ENCODE data around the gene OR9A2. TPM values are rescaled to one million over a fixed set of nuclear protein-coding genes. Genes with fewer than 3 reads are reported as not detected.

The OR9A2 gene, protein sequence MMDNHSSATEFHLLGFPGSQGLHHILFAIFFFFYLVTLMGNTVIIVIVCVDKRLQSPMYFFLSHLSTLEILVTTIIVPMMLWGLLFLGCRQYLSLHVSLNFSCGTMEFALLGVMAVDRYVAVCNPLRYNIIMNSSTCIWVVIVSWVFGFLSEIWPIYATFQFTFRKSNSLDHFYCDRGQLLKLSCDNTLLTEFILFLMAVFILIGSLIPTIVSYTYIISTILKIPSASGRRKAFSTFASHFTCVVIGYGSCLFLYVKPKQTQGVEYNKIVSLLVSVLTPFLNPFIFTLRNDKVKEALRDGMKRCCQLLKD
- total RNA-seq (2014; rRNA removed; shearing (Covaris generic); ENCODE audit: low replicate concordance), result not detected in 2 replicates

DNA sequence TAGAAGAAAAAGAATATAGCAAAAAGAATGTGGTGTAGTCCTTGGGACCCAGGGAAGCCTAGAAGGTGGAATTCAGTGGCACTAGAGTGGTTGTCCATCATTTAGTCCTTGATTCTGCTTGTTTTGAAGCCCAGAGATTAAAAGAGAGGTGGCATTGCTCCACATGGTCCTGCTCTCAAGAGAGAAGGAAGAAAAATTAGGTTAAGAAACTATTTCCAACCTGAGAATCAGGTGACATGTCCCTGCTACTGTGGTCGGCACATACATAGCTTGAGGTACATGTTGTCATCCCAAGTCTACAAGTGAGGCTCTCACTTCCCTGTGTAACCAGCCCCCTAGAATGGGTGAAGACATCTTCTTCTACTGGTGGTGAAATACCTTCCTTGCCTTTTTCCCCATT, at the start of gene OR9A2:
TSS of gene OR9A2 (minus strand) at position 101 of the 400 bp plus-strand sequence. CDS start at position 101, 0 bp downstream.
- no peak for DNase-seq
- no peaks in the 10 kb centered on the region for H3K36me3 ChIP-seq (ENCODE audit: insufficient read depth, low read length)
- no peak within 1 kb of the TSS for H3K9ac ChIP-seq (ENCODE audit: low read length)
- no peak within 1 kb of the TSS; the same call in 1 of the 2 replicates for H2AFZ ChIP-seq (ENCODE audit: low read length)
- no peaks in the 10 kb centered on the region for H3K4me1 ChIP-seq (ENCODE audit: low read length)
- no peak within 1 kb of the TSS for H3K4me2 ChIP-seq (ENCODE audit: low read depth, low read length, poor library complexity, severe bottlenecking)
- H3K9me2 ChIP-seq (replicated peaks; ENCODE audit: insufficient read depth, low read length), result no peaks in the 10 kb centered on the region
- H4K20me1 ChIP-seq (ENCODE audit: insufficient read depth, low read depth, low read length), result no peaks in the 10 kb centered on the region
- no peaks in the 10 kb centered on the region for H3K9me3 ChIP-seq (ENCODE audit: low read length)
- no peaks in the 10 kb centered on the region for H3K79me2 ChIP-seq (ENCODE audit: low read length)
- no peak within 1 kb of the TSS for H3K4me3 ChIP-seq (ENCODE audit: low read length)
- H3K27ac ChIP-seq (ENCODE audit: low read length), result no peak within 1 kb of the TSS
- no peaks in the 10 kb centered on the region for H3K27me3 ChIP-seq (ENCODE audit: low read length)

DNA sequence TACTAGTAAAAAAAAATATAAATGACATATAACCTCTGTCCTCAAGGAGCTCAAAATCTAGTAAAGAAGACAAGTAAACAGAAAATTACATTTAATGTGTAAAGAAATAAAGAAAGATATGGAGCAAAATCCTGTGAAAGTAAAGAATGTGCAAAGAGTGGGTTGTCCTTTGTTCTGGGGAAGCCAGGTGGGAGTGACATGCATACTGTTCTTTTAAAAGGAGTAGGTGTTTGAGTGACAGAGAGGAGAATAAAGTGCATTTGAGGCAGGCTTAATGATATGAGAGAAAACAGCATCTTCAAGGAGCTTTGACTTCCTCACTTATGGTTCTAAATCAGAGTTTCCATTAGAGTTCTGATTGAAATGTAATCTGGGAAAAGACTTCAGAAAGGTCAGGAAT, 47.2 kb upstream of the OR9A2 start:
- Histone ChIP-seq H3K36me3 (ENCODE audit: insufficient read depth, low read length) (peaks cover 2% of the 10 kb centered on the region; the same call in 1 of the 2 replicates), H4K20me1 (ENCODE audit: insufficient read depth, low read depth, low read length) (no peaks in the 10 kb centered on the region), H3K79me2 (ENCODE audit: low read length) (no peaks in the 10 kb centered on the region), H3K4me1 (ENCODE audit: low read length) (peaks cover 4% of the 10 kb centered on the region; the same call in 1 of the 2 replicates), H3K27ac (ENCODE audit: low read length) (no peak overlapping the region), H3K9me3 (ENCODE audit: low read length) (peaks cover 8% of the 10 kb centered on the region; the same call in 1 of the 2 replicates), H3K27me3 (ENCODE audit: low read length) (no peaks in the 10 kb centered on the region), H3K4me2 (ENCODE audit: low read depth, low read length, poor library complexity, severe bottlenecking) (no peak overlapping the region), H3K9me2 (replicated peaks; ENCODE audit: insufficient read depth, low read length) (no peaks in the 10 kb centered on the region), H3K9ac (ENCODE audit: low read length) (no peak overlapping the region), H2AFZ (ENCODE audit: low read length) (no peak overlapping the region), H3K4me3 (ENCODE audit: low read length) (no peak overlapping the region)
- DNase-seq, result no peak

DNA sequence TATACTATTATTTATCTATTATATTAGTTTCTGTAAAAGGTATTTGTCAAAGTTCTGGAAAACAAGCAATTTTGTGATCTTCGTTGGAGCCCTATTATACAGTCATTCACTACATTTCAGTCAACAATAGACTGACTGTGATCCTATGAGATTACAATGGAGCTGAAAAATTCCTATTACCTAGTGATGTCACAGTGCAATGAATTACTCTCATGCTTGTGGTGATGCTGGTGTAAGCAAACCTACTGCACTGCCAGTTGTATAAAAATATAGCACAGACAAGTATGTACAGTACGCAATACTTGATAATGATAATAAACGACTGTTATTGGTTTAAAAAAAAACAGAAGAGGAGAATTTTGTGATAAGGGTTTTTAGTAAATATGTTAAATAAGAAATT, 46.6 kb upstream of the OR9A2 start:
- Histone ChIP-seq H3K9ac (ENCODE audit: low read length) (no peak overlapping the region), H3K9me3 (ENCODE audit: low read length) (peaks cover 5% of the 10 kb centered on the region; the same call in 1 of the 2 replicates), H4K20me1 (ENCODE audit: insufficient read depth, low read depth, low read length) (no peaks in the 10 kb centered on the region), H3K27me3 (ENCODE audit: low read length) (no peaks in the 10 kb centered on the region), H3K9me2 (replicated peaks; ENCODE audit: insufficient read depth, low read length) (no peaks in the 10 kb centered on the region), H3K4me3 (ENCODE audit: low read length) (no peak overlapping the region), H3K4me1 (ENCODE audit: low read length) (peaks cover 3% of the 10 kb centered on the region; the same call in 1 of the 2 replicates), H3K79me2 (ENCODE audit: low read length) (no peaks in the 10 kb centered on the region), H3K27ac (ENCODE audit: low read length) (no peak overlapping the region), H2AFZ (ENCODE audit: low read length) (no peak overlapping the region), H3K36me3 (ENCODE audit: insufficient read depth, low read length) (no peaks in the 10 kb centered on the region), H3K4me2 (ENCODE audit: low read depth, low read length, poor library complexity, severe bottlenecking) (no peak overlapping the region)
- no peak for DNase-seq

DNA sequence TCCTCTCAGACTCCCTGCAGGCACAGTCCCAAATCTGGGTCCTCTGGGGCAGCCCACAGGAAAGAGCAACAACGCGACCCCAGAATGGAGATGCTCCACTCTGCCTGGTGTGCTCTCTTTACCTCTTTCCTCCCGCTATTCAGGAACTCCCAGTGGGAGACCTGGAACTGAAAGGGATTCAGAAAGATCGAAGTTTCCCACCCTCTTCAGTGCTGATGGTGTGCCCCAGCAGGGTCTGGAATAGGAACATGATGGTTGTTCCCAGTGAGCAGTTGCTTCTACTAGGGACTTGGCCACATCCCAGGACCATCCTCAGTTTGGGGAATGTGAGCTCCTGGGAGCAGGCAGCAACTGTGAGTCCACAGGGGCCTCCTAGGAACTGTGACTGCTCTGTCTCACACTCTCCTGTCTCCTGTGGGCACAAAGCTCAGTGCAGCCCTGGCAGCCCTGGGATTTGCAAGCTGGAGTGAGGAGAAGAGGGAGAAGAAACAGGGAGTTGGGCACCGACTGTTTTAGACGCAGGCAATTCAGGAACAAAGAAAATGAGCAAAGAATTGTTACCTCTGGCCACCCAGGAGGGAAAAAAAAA, 43.1 kb upstream of the OR9A2 start:
- Histone ChIP-seq H3K9me3 (ENCODE audit: low read length) (no peaks in the 10 kb centered on the region), H3K4me1 (ENCODE audit: low read length) (peaks cover 6% of the 10 kb centered on the region), H3K27me3 (ENCODE audit: low read length) (no peaks in the 10 kb centered on the region), H4K20me1 (ENCODE audit: insufficient read depth, low read depth, low read length) (no peaks in the 10 kb centered on the region), H3K27ac (ENCODE audit: low read length) (no peak overlapping the region), H3K9ac (ENCODE audit: low read length) (no peak overlapping the region), H3K79me2 (ENCODE audit: low read length) (no peaks in the 10 kb centered on the region), H3K4me2 (ENCODE audit: low read depth, low read length, poor library complexity, severe bottlenecking) (no peak overlapping the region), H3K9me2 (replicated peaks; ENCODE audit: insufficient read depth, low read length) (no peaks in the 10 kb centered on the region), H2AFZ (ENCODE audit: low read length) (no peak overlapping the region), H3K36me3 (ENCODE audit: insufficient read depth, low read length) (no peaks in the 10 kb centered on the region), H3K4me3 (ENCODE audit: low read length) (no peak overlapping the region)
- no peak for DNase-seq

DNA sequence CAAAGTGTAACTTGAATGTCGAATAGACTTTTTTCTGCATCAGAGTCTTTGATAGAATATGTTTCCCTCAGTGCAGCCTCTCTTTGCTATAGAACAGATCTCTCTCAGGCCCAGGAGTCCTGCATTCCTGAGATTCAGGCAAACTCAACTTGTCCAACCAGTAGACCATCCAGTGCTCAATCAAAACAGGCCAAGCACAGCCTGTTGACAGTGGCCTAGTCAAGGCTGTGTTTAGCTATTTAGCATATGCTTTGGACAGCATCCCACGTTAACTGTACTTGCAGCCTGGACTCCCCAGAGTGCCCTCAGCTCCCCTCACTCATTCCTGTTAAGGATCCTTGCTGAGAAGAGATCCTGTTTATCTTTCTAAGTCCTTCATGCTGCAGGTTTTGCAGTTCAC, 41.5 kb upstream of the OR9A2 start:
- Histone ChIP-seq H2AFZ (ENCODE audit: low read length) (no peak overlapping the region), H3K9ac (ENCODE audit: low read length) (no peak overlapping the region), H3K4me2 (ENCODE audit: low read depth, low read length, poor library complexity, severe bottlenecking) (no peak overlapping the region), H3K79me2 (ENCODE audit: low read length) (no peaks in the 10 kb centered on the region), H3K27me3 (ENCODE audit: low read length) (no peaks in the 10 kb centered on the region), H3K4me1 (ENCODE audit: low read length) (peaks cover 6% of the 10 kb centered on the region), H3K9me2 (replicated peaks; ENCODE audit: insufficient read depth, low read length) (no peaks in the 10 kb centered on the region), H4K20me1 (ENCODE audit: insufficient read depth, low read depth, low read length) (no peaks in the 10 kb centered on the region), H3K36me3 (ENCODE audit: insufficient read depth, low read length) (no peaks in the 10 kb centered on the region), H3K4me3 (ENCODE audit: low read length) (no peak overlapping the region), H3K27ac (ENCODE audit: low read length) (no peak overlapping the region), H3K9me3 (ENCODE audit: low read length) (no peaks in the 10 kb centered on the region)
- no peak for DNase-seq

DNA sequence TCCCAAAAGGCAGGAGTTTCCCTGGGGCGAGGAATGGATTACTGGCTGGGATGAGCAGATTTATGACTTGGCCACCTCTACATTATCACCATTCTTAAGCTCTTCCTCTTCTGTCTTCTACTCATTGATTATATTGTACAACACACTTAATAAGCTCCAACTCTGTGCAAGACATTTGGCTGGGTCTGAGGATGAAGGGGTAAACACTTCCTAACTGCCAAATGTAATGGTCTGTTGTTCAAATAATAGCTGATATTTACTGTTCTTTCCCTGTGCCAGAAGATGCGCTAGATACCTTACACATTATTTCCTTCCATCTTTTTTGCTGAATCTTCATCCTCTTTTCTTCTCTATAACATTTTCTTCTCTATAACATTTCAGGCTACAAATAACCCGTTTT, 36.8 kb upstream of the OR9A2 start:
- no peaks in the 10 kb centered on the region for H3K9me3 ChIP-seq (ENCODE audit: low read length)
- H3K27me3 ChIP-seq (ENCODE audit: low read length), result no peaks in the 10 kb centered on the region
- no peak overlapping the region for H2AFZ ChIP-seq (ENCODE audit: low read length)
- H3K4me3 ChIP-seq (ENCODE audit: low read length), result no peak overlapping the region
- no peaks in the 10 kb centered on the region for H3K36me3 ChIP-seq (ENCODE audit: insufficient read depth, low read length)
- no peaks in the 10 kb centered on the region for H3K9me2 ChIP-seq (replicated peaks; ENCODE audit: insufficient read depth, low read length)
- H3K4me2 ChIP-seq (ENCODE audit: low read depth, low read length, poor library complexity, severe bottlenecking), result no peak overlapping the region
- no peak overlapping the region for H3K27ac ChIP-seq (ENCODE audit: low read length)
- H4K20me1 ChIP-seq (ENCODE audit: insufficient read depth, low read depth, low read length), result no peaks in the 10 kb centered on the region
- no peak for DNase-seq
- H3K9ac ChIP-seq (ENCODE audit: low read length), result no peak overlapping the region
- peaks cover 31% of the 10 kb centered on the region for H3K4me1 ChIP-seq (ENCODE audit: low read length)
- H3K79me2 ChIP-seq (ENCODE audit: low read length), result no peaks in the 10 kb centered on the region

DNA sequence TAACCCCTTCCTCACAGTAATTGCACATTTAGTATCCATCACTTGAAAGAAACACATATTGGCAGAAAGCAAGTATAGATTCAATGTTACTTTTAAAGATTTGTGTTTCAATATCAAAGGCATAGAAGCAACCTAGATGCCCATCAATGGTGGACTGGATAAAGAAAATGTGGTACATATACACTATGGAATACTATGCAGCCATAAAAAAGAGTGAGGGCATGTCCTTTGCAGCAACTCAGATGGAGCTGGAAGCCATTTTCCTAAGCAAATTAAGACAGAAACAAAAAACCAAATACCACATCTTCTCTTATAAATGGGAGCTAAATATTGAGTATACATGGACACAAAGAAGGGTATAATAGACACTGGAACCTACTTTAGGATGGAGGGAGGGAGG, 28.8 kb upstream of the OR9A2 start:
- Histone ChIP-seq H3K9ac (ENCODE audit: low read length) (no peak overlapping the region), H3K9me3 (ENCODE audit: low read length) (no peaks in the 10 kb centered on the region)

DNA sequence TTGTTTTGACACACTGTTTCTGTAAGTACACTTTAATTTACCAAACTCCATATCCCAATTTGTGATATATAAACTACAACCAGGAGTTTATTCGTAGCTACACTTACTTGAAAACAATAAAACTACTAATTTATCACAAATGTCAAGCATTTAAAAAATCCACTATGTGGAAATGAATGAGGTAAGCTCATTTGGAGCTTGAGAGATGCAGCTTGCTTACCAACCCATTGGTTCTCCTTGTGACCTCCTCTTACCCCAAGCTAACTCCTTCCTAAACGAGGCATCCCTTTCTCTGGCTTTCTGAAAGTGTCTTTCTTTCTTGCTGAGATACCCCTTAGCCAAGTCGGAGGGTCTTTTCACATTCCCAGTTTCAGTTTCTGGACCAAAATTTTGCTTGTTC, 27.7 kb upstream of the OR9A2 start:
- Histone ChIP-seq H4K20me1 (ENCODE audit: insufficient read depth, low read depth, low read length) (no peaks in the 10 kb centered on the region), H3K9me3 (ENCODE audit: low read length) (no peaks in the 10 kb centered on the region), H3K4me2 (ENCODE audit: low read depth, low read length, poor library complexity, severe bottlenecking) (no peak overlapping the region), H3K36me3 (ENCODE audit: insufficient read depth, low read length) (no peaks in the 10 kb centered on the region), H3K27me3 (ENCODE audit: low read length) (no peaks in the 10 kb centered on the region), H3K4me3 (ENCODE audit: low read length) (no peak overlapping the region), H3K9me2 (replicated peaks; ENCODE audit: insufficient read depth, low read length) (no peaks in the 10 kb centered on the region), H3K9ac (ENCODE audit: low read length) (no peak overlapping the region), H3K27ac (ENCODE audit: low read length) (no peak overlapping the region), H3K79me2 (ENCODE audit: low read length) (no peaks in the 10 kb centered on the region), H2AFZ (ENCODE audit: low read length) (no peak overlapping the region), H3K4me1 (ENCODE audit: low read length) (peaks cover 11% of the 10 kb centered on the region)
- no peak for DNase-seq

More for the DNA sequence above, 28.8 kb upstream of the OR9A2 start:
- H3K27me3 ChIP-seq (ENCODE audit: low read length), result no peaks in the 10 kb centered on the region
- H3K4me1 ChIP-seq (ENCODE audit: low read length), result peaks cover 15% of the 10 kb centered on the region
- H3K36me3 ChIP-seq (ENCODE audit: insufficient read depth, low read length), result no peaks in the 10 kb centered on the region
- no peaks in the 10 kb centered on the region for H3K79me2 ChIP-seq (ENCODE audit: low read length)
- H3K4me3 ChIP-seq (ENCODE audit: low read length), result no peak overlapping the region
- no peaks in the 10 kb centered on the region for H3K9me2 ChIP-seq (replicated peaks; ENCODE audit: insufficient read depth, low read length)
- no peak overlapping the region for H3K27ac ChIP-seq (ENCODE audit: low read length)
- H4K20me1 ChIP-seq (ENCODE audit: insufficient read depth, low read depth, low read length), result no peaks in the 10 kb centered on the region
- no peak for DNase-seq
- no peak overlapping the region for H2AFZ ChIP-seq (ENCODE audit: low read length)
- no peak overlapping the region for H3K4me2 ChIP-seq (ENCODE audit: low read depth, low read length, poor library complexity, severe bottlenecking)

All from Karpas-422 (cell line).